H9 (cell line): Measurements from ENCODE around the gene FANCC. TPM values are rescaled to one million over a fixed set of nuclear protein-coding genes. Genes with fewer than 3 reads are reported as not detected.

Experiments used
- DNase-seq: peaks from one replicate; pipeline ENCODE4 v3.0.0-alpha.2; 2017
- H2AFZ ChIP-seq: one replicate; pipeline ENCODE4 v1.6.1; 2013; ENCODE audit warnings: mild to moderate bottlenecking, low read length, control low read depth, moderate library complexity
- H2AK5ac ChIP-seq: 2 replicates; pipeline ENCODE4 v1.6.1; 2013; ENCODE audit warnings: low read length, control low read depth, mixed read lengths; ENCODE audit not compliant: insufficient read length
- H2BK120ac ChIP-seq: one replicate; pipeline ENCODE4 v1.6.1; 2013; ENCODE audit warnings: low read depth, mild to moderate bottlenecking, low read length, control low read depth, inconsistent platforms; ENCODE audit not compliant: poor library complexity, severe bottlenecking
- H2BK12ac ChIP-seq: 2 replicates; pipeline ENCODE4 v1.6.1; 2013; ENCODE audit warnings: low read length, control low read depth, mixed read lengths, low read depth; ENCODE audit not compliant: insufficient read length
- H2BK15ac ChIP-seq: 2 replicates; pipeline ENCODE4 v1.6.1; 2013; ENCODE audit warnings: low read depth, low read length, control low read depth
- H2BK20ac ChIP-seq: one replicate; pipeline ENCODE4 v1.6.1; 2013; ENCODE audit warnings: low read depth, mild to moderate bottlenecking, low read length, control low read depth, inconsistent platforms; ENCODE audit not compliant: poor library complexity, severe bottlenecking
- H2BK5ac ChIP-seq: 2 replicates; pipeline ENCODE4 v1.6.1; 2013; ENCODE audit warnings: low read length, control low read depth, mixed read lengths; ENCODE audit not compliant: insufficient read length
- H3K14ac ChIP-seq: 2 replicates; pipeline ENCODE4 v1.6.1; 2013; ENCODE audit warnings: low read length, control low read depth; ENCODE audit not compliant: insufficient read depth
- H3K18ac ChIP-seq: 2 replicates; pipeline ENCODE4 v1.6.1; 2013; ENCODE audit warnings: low read depth, mild to moderate bottlenecking, mixed read lengths, low read length, control low read depth; ENCODE audit not compliant: insufficient read length
- H3K23ac ChIP-seq: 2 replicates; pipeline ENCODE4 v1.6.1; 2013; ENCODE audit warnings: low read length, control low read depth, mixed read lengths, low read depth; ENCODE audit not compliant: insufficient read length
- H3K23me2 ChIP-seq: 2 replicates; pipeline ENCODE4 v1.6.1; 2013; ENCODE audit warnings: low read depth, mild to moderate bottlenecking, mixed read lengths, low read length, control low read depth; ENCODE audit not compliant: insufficient read length, poor library complexity, severe bottlenecking
- H3K27ac ChIP-seq: 2 replicates; pipeline ENCODE4 v1.5.1; 2013; ENCODE audit warnings: low read length, control low read depth, mixed read lengths, low read depth; ENCODE audit not compliant: insufficient read length
- H3K27me3 ChIP-seq: 2 replicates; pipeline ENCODE4 v1.6.1; 2013; ENCODE audit warnings: low read length, control low read depth, inconsistent platforms; ENCODE audit not compliant: insufficient read depth
- H3K4ac ChIP-seq: 2 replicates; pipeline ENCODE4 v1.6.1; 2013; ENCODE audit warnings: low read depth, mild to moderate bottlenecking, control low read depth, inconsistent platforms, low read length, moderate library complexity
- H3K4me1 ChIP-seq: 2 replicates; pipeline ENCODE4 v1.6.1; 2013; ENCODE audit warnings: low read length, control low read depth, inconsistent platforms; ENCODE audit not compliant: insufficient read depth
- H3K4me2 ChIP-seq: 2 replicates; pipeline ENCODE4 v1.6.1; 2013; ENCODE audit warnings: low read length, control low read depth, mixed read lengths; ENCODE audit not compliant: insufficient read length, insufficient read depth
- H3K56ac ChIP-seq: 2 replicates; pipeline ENCODE4 v1.6.1; 2013; ENCODE audit warnings: low read depth, mild to moderate bottlenecking, mixed read lengths, low read length, control low read depth; ENCODE audit not compliant: insufficient read length
- H3K79me1 ChIP-seq: 2 replicates; pipeline ENCODE4 v1.6.1; 2013; ENCODE audit warnings: low read depth, mild to moderate bottlenecking, moderate library complexity, low read length, control low read depth, inconsistent platforms; ENCODE audit not compliant: insufficient read depth, poor library complexity, severe bottlenecking
- H3K79me2 ChIP-seq: 2 replicates; pipeline ENCODE4 v1.6.1; 2013; ENCODE audit warnings: low read length, control low read depth, inconsistent platforms; ENCODE audit not compliant: insufficient read depth
- H3K9ac ChIP-seq: 2 replicates; pipeline ENCODE4 v1.6.1; 2013; ENCODE audit warnings: low read length, control low read depth, mixed read lengths; ENCODE audit not compliant: insufficient read length; ENCODE audit errors: extremely low read depth
- H3K9me3 ChIP-seq: one replicate; pipeline ENCODE4 v1.6.1; 2013; ENCODE audit warnings: low read depth, low read length, inconsistent platforms; ENCODE audit not compliant: control insufficient read depth
- H3T11ph ChIP-seq: one replicate; pipeline ENCODE4 v1.6.1; 2013; ENCODE audit warnings: mild to moderate bottlenecking, low read length, control low read depth, inconsistent platforms
- H4K20me1 ChIP-seq: one replicate; pipeline ENCODE4 v1.6.1; 2013; ENCODE audit not compliant: control insufficient read depth, insufficient read length, insufficient read depth
- H4K5ac ChIP-seq: 2 replicates; pipeline ENCODE4 v1.6.1; 2013; ENCODE audit warnings: low read depth, mild to moderate bottlenecking, mixed read lengths, low read length, control low read depth; ENCODE audit not compliant: insufficient read length
- H4K8ac ChIP-seq: replicated peaks from 2 replicates; pipeline ENCODE4 v1.6.1; 2013; ENCODE audit warnings: low read length, control low read depth, mixed read lengths, low read depth; ENCODE audit not compliant: insufficient read length
- H4K91ac ChIP-seq: 2 replicates; pipeline ENCODE4 v1.6.1; 2013; ENCODE audit warnings: low read depth, mild to moderate bottlenecking, moderate library complexity, mixed read lengths, low read length, control low read depth; ENCODE audit not compliant: insufficient read length
- H3K27ac Mint-ChIP-seq, 3 experiments: 2 replicates in 2 of 3; 3 replicates in 1 of 3; pipeline ENCODE4 v1.8.0; 2020 to 2021; ENCODE audit warnings: mixed read lengths in 3 of 3, mild to moderate bottlenecking in 1 of 3, moderate library complexity in 1 of 3
- H3K27me3 Mint-ChIP-seq: 2 replicates; pipeline ENCODE4 v1.8.0; 2021; ENCODE audit warnings: low read depth, mild to moderate bottlenecking, moderate library complexity, mixed read lengths
- H3K36me3 Mint-ChIP-seq, 3 experiments: 2 replicates in 2 of 3; 3 replicates in 1 of 3; pipeline ENCODE4 v1.8.0; 2020 to 2021; ENCODE audit warnings: low read depth in 3 of 3, mixed read lengths in 3 of 3; ENCODE audit not compliant: insufficient read depth in 1 of 3
- H3K4me1 Mint-ChIP-seq, 2 experiments: 2 replicates each; pipeline ENCODE4 v1.8.0; 2020; ENCODE audit warnings: mixed read lengths in 2 of 2
- H3K4me3 Mint-ChIP-seq, 2 experiments: 2 replicates in 1 of 2; 3 replicates in 1 of 2; pipeline ENCODE4 v1.8.0; 2020 to 2021; ENCODE audit warnings: mild to moderate bottlenecking in 2 of 2, mixed read lengths in 2 of 2, moderate library complexity in 1 of 2
- H3K9me3 Mint-ChIP-seq, 2 experiments: 2 replicates in 1 of 2; 3 replicates in 1 of 2; pipeline ENCODE4 v1.8.0; 2020; ENCODE audit warnings: mild to moderate bottlenecking in 2 of 2, mixed read lengths in 2 of 2, moderate library complexity in 1 of 2
- WGBS: extraction: QIAGEN DNeasy Blood & Tissue Kit; methylation state at CpG from one replicate; pipeline ENCODE4 v1.1.7; 2013; ENCODE audit warnings: missing lambda C conversion rate, low lambda C conversion rate, mixed read lengths; ENCODE audit not compliant: insufficient read length; ENCODE audit errors: extremely low coverage; 5-methylcytosine and 5-hydroxymethylcytosine counted together
- total RNA-seq: library from RNA; stranded (reverse); gene quantifications from 2 replicates; pipeline ENCODE4 v1.2.1, GENCODE V29; 2021
- TF ChIP-seq, protein P1 (sequence below): fragments of 200-600 bp; sonication (generic); conservative IDR thresholded peaks from 3 replicates; pipeline ENCODE4 v1.8.0; 2021; ENCODE audit warnings: antibody characterized with exemption, mild to moderate bottlenecking

FANCC gene
- total RNA-seq, 1 experiment from 2014 or later: 14.6 TPM

DNA sequence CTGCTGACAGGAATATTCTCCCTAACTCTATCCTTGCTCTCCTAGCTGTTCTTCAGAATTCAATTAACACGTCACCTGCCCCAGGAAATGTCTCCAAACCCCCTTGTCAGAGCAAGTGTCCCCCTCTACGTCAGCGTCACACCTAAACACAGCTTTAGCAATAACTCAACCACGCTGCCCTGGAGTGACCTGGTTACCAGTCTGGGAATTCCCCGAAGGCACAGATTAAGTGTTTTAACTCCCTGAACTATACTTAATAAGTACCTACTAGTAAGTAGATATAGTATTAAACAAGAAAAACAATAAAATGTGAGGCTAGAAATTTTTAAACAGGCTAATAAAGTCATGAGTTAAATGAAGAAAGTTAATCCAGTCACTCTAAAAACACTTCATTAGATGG is 78.4 kb downstream of the FANCC start:
- no peak for DNase-seq
- no peak overlapping the region for H2BK120ac ChIP-seq
- H2BK12ac ChIP-seq: no peak overlapping the region
- H3K27me3 Mint-ChIP-seq: no peaks in the 10 kb centered on the region
- H3K79me2 ChIP-seq: no peaks in the 10 kb centered on the region
- TF ChIP-seq, protein P1, sequence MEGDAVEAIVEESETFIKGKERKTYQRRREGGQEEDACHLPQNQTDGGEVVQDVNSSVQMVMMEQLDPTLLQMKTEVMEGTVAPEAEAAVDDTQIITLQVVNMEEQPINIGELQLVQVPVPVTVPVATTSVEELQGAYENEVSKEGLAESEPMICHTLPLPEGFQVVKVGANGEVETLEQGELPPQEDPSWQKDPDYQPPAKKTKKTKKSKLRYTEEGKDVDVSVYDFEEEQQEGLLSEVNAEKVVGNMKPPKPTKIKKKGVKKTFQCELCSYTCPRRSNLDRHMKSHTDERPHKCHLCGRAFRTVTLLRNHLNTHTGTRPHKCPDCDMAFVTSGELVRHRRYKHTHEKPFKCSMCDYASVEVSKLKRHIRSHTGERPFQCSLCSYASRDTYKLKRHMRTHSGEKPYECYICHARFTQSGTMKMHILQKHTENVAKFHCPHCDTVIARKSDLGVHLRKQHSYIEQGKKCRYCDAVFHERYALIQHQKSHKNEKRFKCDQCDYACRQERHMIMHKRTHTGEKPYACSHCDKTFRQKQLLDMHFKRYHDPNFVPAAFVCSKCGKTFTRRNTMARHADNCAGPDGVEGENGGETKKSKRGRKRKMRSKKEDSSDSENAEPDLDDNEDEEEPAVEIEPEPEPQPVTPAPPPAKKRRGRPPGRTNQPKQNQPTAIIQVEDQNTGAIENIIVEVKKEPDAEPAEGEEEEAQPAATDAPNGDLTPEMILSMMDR: no peak
- no peak overlapping the region for H3K56ac ChIP-seq
- H3K36me3 Mint-ChIP-seq: no peaks in the 10 kb centered on the region; a peak in 2 of 7 replicates
- H3K27ac ChIP-seq: no peak overlapping the region
- no peak overlapping the region for H3K14ac ChIP-seq
- no peaks in the 10 kb centered on the region for H3K23me2 ChIP-seq
- H3K23ac ChIP-seq: no peak overlapping the region
- H4K5ac ChIP-seq: no peak overlapping the region
- H2AK5ac ChIP-seq: no peak overlapping the region
- H4K20me1 ChIP-seq: no peaks in the 10 kb centered on the region
- H4K8ac ChIP-seq: no peak overlapping the region
- WGBS: no CpG with 5 or more reads among the region's 5 CpGs
- no peak overlapping the region for H3K4ac ChIP-seq
- H2AFZ ChIP-seq: no peak overlapping the region
- H3K27me3 ChIP-seq: no peaks in the 10 kb centered on the region
- no peak overlapping the region for H3K4me2 ChIP-seq
- no peak overlapping the region for H3K9ac ChIP-seq
- no peak overlapping the region for H3K4me3 Mint-ChIP-seq
- H3K4me1 ChIP-seq: no peaks in the 10 kb centered on the region
- no peak overlapping the region for H4K91ac ChIP-seq
- H3K27ac Mint-ChIP-seq: no peak overlapping the region
- no peaks in the 10 kb centered on the region for H3K9me3 ChIP-seq
- H2BK15ac ChIP-seq: no peak overlapping the region
- no peak overlapping the region for H2BK5ac ChIP-seq
- H3K79me1 ChIP-seq: no peaks in the 10 kb centered on the region
- no peak overlapping the region for H2BK20ac ChIP-seq
- peaks cover 0 to 3% of the 10 kb centered on the region in 2 experiments; a peak in 2 of 4 replicates for H3K4me1 Mint-ChIP-seq
- H3K18ac ChIP-seq: no peak overlapping the region
- H3T11ph ChIP-seq: no peak overlapping the region
- no peaks in the 10 kb centered on the region for H3K9me3 Mint-ChIP-seq
